Stimulated activated CD8-positive, alpha-beta memory T cell treated with anti-CD3 and anti-CD28 coated beads, Interleukin-12 subunit alpha, Interleukin-12 subunit beta, amount 100 ng/mL, for 24 hours (primary cell): ENCODE measurements around the gene LDLRAD3.

ENCODE experiments used
- DNase-seq: peaks from one replicate; pipeline ENCODE4 v3.0.0-alpha.2; 2020; ENCODE audit errors: extremely low read depth

LDLRAD3 gene

DNA sequence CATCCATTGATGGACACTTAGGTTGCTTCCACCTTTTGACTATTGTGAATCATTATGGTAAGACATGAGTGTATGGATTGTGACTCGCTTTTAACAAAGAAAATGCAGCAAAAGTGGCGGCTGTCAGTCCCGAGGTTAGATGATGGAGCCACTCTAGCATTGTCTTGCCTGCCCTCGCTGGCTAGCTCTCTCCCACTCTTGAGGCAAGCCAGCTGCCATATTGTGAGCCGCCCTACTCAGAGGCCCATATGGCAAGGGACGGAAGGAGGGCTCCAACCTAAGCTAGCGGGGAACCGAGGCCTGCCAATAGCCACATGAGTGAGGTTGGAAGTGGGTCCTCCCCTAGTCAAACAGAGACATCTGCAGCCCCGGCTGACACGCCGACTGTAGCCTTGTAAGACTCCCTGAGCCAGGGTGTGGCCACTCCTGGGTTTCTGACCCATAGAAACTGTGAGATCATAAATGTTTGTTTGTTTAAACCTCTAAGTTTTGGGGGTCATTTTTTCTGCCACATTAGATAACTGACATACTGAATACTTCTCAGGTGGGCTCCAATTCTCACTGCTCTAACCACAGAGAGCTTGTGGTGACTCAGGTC lies 160.2 kb downstream of the LDLRAD3 start:
- no peak for DNase-seq

DNA sequence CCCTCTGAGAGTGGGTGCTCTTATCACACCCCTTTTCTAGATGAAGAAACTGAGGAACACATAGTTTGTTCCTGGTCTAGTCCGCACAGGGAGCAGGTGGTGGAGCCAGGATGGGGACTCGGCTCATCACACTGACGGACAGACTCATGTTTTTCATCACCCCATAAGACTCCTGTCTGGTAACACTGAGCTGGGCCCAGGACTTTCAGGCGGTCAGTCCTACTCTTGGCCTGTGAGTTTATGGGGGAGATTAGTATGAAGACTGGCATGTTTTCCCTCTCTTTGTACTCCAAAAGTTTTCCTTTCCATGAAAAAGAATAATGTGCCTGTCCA lies 160.8 kb downstream of the LDLRAD3 start:
- no peak for DNase-seq

DNA sequence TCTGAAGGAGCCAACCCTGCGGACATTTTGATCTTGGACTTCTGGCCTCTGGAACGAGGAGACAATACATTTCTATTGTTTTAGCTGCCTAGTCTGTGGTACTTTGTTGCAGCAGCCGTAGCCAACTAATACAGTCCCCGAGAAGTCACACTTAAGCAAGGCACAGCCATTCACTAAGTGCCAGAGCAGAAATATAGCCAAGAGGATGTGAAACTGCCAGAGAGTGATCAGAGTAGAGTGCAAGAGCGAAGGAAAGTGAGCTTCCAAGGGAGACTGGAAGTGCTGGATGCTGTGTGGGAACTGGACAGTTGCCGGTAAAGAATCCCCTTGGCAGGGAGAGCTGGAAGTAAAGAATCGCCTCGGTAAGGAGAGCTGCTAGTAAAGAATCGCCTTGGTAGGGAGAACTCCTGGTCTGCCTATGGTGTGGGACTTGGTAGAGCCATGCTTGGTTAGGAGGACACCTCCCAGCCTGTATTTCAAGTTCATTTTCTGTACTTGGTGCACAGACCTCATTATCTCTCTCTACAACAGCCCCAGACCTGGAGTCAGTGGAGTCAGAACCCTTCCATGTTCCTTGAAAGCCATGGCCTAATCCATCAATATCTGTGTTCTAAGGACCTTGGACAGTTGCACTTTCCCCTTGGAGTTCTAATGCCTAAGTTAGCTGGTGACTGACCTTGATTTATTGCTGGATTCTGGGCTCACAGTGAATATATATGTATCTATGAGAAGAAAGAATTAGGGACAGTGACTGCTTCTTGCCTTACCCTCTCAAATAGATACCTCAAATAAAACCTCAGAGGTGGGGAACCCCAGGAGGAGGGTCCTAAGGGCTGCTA lies 162.1 kb downstream of the LDLRAD3 start:
- no peak for DNase-seq

DNA sequence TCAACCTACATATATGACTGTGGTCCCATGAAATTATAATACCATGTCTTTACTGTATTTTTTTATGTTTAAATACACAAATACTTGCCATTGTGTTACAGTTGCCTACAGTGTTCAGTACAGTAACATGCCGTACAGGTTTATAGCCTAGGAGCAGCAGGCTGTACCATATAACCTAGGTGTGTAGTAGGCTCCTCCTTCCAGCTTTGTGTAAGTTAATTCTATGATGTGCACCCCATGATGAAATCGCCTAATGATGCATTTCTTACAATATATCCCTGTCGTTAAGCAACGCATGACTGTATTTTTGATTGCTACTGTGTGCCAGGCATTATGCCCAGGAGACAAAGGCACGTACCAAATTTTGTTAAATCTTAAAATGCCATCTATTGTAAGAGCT lies 163.7 kb downstream of the LDLRAD3 start:
- no peak for DNase-seq

DNA sequence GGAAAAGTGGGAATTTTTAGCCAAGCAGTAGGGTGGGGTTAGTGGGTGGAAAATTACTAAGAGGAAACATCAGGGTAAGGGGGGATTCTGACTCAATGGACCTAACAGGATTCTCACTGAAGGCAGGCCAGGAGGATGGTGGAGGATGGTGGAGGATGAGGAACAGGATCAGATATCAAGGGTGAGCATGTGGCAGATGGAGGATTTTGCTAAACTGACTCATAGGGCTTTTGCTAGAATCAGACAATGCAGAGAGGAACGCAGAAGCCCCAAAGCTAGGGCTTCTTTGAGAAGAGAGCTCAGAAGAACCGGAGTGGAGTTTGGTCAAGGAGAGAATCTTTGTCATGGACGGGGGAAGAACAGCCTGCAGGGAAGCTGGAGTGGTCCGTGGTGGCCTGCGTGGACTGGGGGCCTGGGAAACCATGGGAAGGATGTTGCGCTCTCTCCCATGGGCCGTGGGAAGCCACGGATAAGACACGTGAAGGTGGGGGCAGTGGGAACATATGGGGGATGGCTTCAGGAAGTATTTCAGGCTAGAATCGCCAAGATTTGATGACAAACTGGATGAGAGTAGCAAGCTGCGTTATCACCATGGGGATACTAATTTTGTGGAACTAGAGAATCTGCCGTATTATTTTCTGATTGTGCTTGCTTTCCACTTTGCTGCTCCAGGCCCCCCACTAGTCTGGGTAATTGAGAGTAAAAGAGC lies 165.2 kb downstream of the LDLRAD3 start:
- DNase-seq: no peak

DNA sequence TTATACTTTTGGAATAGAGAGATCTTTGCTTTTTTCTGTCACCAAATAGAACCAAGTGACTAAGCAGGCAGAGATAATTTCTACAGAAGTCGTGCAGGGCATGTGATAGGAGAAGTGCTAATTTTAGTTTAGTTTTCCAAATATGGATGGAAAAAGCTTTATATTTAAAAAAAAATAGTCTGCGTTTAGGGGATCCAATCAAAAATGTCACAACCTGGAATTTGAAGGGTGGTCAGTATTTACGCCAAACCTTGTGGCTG lies 165.7 kb downstream of the LDLRAD3 start:
- DNase-seq: no peak

DNA sequence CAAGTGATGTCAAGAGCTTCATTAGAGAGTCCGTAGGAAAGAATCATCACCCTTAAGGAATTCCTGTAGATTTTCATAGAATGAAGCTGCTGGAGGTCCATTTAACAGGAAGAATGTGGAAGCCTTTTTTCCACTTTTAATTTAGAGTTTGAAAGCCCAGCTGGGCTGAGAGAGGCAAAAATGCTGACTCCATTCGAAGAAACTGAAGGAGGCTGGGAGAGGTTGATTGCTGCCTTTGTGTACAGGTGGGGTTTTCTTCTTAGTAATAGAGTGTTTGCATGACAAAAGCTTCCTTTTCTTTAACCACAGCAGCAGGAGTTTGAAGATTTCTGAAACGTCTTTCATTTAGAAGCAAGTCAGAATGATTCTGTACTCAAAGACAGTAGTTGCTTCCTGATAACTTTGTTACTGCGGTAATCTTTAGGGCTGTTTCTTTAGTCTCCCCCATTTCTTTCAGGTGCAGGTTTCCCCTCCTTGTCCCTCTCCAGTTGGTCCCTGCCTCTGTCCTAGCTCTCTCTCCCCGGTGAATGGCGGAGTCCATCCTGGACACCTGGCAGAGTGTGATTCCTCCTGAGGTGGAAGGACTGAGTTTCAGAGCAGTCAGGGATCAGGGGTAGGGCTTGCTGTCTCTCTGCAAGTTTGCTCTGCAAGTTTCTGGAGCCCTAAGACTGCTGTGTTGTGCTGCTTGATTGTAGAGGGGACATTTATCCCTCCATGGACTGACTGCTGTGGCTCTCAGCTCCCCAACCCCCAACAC lies 166.2 kb downstream of the LDLRAD3 start:
- DNase-seq: no peak

DNA sequence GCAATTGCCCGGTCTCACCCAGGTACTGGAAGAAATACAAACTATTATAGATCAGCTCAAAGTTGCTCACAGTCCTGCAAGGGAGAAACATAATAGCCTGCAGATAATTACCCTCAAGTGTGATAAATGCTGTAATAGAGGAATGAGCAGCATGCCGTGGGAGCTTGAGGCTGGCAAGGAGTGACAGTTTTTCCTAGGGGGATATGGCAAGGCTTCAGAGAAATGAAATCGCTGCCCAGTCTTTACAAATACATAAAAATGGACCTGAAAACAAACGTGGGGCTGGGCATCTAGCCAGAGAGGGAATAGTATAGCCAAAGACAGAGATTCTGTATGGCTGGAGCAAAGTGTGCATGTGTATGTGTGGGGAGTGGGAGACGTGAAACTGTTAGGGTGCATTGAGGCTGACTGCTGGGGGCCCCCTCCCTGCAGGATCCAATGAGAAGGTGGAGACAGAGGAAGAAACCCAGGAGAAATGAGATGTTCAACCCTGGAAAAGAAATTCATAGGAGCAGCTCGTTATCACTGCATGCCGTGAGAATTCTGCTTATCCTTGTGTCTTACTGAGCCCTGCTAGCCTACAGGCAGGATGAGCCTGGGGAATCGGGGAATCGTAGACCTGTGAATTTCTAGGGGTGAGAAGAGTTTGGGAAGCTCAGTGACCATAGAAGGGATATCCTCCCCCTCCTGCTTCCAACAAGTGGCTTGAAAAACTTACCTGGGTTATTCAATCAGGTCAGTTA lies 167.0 kb downstream of the LDLRAD3 start:
- DNase-seq: no peak

DNA sequence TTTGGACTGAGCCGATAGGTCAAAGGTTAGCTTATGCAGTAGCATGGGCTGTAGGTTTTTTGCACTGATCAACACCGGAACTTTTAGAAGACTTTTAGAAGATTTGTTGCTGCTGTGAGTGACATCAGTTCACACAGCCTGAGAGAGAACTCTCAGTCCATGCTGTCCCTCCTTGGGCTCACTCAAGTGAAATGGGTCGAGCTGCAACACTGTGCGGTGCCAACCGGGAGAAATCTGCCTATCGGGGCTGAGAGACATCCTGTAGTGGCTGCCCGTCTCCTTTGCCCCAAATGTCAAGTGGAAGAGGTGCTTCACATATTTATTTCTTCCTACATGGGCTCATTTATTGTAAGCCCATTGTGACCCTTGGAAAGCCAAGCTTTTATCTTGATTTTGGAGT lies 170.2 kb downstream of the LDLRAD3 start:
- DNase-seq: no peak

DNA sequence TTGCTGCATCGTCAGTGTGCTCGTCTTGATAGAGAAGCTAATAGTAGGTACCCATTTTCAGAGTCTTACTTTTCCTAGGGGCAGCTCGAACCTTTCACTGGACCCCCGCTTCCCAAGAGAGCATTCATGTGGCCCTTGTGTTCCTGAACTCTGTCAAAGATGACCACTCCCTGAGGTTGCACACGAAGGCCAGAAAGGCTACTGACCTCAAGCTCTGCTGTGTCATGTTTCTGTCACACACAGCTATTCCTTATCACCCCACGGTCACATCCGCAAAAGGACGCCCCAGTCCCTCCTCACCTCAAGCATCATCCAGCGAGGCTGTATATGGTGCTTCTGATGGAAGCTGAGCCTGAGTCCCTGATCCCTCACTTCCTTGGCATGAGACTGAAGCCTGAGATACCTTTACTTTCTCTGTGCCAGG lies 171.5 kb downstream of the LDLRAD3 start:
- no peak for DNase-seq

DNA sequence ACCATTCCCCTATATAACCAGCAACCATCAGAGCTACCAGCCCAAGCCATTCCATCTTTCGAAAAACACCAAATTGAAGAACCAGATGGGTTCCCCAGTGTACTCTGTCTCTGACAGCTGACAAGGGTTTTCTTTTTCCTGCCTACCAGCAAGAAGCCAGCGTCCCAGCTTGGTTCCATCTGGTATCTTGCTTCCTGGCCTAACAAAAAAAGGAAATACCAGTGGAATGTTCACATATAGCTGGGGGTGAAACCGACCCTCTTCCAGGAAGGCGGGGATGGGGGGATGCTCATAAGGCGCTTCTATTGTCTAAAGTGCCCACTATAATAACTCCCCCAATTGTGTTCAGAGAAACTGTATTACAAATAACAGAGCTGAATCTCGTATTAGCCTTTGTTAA lies 172.3 kb downstream of the LDLRAD3 start:
- DNase-seq: no peak

DNA sequence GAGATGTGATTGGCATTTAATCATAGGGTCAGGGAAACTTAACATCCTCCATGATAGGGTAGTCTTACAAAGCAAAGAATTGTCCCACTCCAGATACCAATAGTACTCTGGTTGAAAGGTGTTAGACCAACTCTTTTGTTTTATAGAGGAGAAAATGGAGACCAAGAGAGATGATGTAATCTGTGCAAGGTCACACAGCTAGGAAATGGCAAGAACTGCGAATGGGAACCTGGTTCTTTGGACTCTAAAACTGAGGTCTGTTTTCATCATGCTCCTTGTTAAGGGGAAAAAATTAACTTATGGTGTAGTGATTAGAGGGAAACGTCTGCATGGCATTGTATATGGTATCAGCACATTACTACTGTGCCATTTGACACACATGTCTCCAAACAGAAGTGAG lies 174.2 kb downstream of the LDLRAD3 start:
- no peak for DNase-seq

DNA sequence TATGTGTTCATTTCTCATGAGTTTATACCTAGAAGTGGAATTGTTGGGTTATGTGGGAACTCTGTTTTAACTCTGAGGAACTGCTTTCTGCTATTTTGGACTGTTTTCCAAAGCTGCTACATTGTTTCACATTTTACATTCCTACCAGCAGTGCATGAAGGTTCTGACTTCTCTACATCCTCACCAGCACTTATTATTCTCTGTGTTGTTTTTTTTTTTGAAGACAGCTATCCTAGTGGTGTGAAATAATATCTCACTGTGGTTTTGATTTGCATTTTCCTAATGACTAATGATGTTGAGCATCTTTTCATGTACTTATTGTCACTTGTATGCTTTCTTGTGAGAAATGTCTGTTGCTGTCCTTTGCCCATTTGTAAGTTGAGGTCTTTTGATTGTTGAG lies 175.4 kb downstream of the LDLRAD3 start:
- no peak for DNase-seq

DNA sequence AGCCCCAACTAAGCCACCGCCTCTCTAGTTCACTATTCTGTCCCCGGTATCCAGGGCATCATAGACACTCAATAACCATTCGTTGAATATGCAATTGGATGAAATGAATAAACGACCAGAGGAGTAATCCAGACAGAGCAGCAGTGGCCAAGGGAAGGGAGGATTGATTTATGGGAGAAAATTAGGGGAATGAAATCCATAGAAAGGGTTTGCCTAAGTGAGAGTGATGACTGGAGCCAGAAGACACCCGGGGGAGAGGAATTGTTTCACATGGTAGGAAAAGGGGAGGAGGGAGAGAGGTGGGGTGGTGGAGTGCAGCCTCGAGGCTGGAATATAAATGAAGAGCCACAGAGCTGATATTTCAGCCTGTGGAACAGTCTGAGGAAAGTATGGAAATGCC lies 177.2 kb downstream of the LDLRAD3 start:
- DNase-seq: no peak

DNA sequence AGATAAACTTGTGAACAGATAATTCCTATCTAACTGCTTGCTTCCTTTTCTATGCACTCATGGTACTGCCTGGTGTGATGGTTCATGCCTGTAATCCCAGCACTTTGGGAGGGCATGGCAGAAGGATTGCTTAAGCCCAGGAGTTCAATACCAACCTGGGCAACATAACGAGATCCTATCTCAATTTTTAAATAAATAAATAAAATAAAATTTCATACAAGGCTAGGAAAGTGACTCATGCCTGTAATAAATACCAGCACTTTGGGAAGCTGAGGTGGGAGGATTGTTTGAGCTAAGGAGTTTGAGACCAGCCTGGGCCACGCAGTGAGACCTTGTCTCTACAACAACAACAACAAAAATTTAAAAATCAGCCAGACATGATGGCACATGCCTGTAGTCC lies 178.8 kb downstream of the LDLRAD3 start:
- no peak for DNase-seq

DNA sequence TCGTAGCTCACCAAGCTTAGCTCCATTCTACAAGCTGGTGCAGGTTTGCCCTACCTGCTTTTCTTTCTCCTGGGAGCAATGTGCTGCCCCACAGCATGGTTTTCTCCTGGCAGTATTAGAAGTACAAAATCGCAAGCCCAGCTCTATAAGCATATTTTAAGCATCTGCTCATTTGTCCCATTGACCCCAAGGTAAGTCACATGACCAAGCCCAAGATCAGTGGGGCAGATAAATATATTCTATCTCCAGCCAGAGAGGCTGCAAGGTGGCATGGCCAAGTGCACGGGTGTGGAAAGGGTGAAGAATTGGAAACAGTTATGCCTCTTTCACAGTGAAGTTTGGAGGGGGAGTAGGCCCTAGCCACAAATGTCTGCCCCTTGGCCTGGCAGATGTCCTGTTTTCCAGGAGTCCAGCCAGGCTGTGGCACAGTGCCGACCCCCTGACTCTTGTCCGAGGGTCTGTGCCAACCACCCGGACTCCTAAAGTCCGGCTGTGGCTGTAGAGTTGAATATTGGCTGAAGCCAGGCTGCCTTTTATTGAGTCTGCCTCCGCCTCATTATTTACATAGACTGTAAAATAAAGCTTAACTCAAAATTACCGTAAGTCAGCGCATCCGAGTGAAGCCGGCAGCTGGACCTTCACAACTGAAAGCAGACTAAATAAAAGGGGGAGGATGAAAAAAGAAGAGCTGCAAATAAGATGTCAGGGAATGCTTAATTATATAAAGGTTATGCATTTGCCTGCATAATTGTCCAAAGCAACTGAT lies 179.7 kb downstream of the LDLRAD3 start:
- no peak for DNase-seq

DNA sequence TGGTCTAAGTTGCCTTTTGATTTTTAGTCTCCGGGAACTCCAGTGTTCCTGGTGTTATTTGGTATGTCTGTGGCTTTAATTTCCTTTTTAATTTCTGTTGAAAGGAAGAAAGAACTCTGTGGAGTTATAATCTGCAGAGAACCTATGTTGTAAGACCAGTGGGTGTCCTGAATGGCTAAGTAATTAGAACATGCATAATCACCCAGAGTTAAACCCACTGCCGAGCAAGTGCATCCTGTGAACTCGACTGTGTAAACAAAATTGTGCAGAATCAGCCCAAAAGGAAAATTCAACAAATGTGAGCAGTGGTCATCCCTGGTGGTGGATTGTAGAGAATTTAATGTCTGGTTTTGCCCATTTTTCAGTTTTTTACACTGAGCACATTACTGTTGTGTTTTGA lies 182.8 kb downstream of the LDLRAD3 start:
- DNase-seq: no peak

DNA sequence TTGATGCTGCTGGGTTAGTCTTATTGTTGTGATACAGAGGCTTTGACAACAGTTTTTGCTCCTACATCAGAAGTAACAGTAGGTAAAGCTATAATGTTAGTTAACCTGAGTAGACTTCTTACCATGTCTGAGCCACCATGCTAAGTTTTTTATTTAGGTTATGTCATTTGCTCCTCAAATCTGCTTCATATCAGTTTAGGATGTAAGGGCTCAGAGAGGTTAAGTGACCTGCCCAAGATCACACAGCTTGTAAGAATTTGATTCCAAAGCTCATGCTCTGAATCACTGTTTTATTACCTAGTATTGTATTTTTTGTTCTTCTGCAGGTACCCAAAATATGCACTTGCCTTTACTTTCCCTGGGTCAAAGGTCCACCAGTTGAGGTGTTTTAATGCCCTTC lies 183.7 kb downstream of the LDLRAD3 start:
- no peak for DNase-seq

DNA sequence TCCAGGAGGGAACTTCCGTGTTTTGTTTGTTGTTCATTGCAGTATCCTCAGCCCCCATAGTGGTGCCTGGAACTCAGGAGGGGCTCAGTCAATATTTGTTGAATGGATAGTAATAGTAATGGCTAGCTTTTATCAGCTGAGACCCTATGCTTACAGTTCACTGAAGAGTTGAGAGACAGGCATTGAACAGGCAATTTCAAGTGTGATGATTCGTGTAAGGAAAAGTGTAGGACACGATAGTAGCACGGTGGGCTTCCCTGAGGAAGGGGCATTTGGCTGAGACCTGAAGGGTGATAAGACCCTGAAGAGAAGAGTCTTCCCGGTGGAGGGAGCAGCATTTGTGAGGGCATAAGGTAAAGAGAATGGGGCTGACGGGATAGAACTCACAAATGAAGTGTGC lies 186.1 kb downstream of the LDLRAD3 start:
- DNase-seq: no peak

DNA sequence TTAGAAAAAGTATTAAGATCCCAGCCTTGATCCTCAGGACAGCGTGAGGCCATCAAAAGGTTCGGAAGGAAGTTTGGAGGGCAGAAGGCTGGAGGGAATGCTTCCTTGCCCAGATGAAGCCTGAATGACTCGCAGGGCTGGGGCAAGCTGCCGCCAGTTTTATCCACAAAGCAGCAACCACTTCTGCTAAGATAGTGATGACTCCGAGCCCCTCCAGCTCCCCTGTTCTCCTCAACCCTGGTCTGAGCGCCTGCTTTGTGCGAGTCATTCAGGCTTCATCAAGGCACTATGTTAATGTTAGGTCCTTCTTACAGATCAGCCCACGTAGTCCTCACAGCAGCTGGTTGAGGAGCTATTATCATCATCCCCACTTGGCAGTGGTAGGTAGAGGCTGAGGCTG lies 186.5 kb downstream of the LDLRAD3 start:
- no peak for DNase-seq

DNA sequence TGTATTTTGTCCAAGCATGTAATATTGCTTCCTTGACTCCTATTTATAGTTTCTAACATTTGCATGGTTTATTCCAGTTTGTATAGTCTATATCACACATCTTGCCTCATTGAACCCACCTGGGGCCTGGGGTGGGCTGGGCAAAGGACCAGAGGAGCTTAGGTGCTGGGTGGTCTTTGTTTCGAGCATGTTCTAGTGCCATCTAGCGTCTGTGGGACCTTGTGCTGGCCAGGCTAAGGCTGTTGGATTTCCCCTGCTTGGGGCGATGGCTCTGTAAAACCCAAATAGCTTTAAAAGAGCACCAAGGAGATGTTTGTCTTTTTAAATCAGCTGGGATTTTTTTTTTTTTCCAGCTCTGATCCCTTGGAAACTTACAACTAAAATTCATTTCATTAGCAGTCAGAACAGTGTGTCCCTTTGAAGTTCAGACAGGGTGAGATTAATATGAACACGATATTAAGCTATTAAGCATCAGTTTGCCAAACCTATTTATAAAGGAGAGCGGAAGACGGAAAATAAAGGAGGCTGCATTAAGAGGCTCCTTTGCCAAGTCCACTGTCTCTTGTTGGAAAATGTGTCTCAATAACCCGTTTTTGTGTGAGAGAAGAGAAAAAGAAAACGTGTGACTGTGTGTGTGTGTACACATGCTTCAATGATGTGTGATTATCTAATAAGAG lies 188.0 kb downstream of the LDLRAD3 start:
- no peak for DNase-seq
